Gastrocnemius medialis (tissue), 4 donors: Measurements from ENCODE around the gene NTMT1. TPM values are rescaled to one million over a fixed set of nuclear protein-coding genes. Genes with fewer than 3 reads are reported as not detected.

Experiments used
- ATAC-seq, 2 donors: fragments of 150-250 bp; one replicate each; pipeline ENCODE4 v1.9.1; 2016
- DNase-seq, 2 donors: peaks; one replicate each; pipeline ENCODE4 v3.0.0-alpha.2; 2019
- H3K27ac ChIP-seq, 4 donors: fragments of 200-600 bp; sonication (generic); 1 replicate in 1 of 4; 2 replicates in 3 of 4; pipeline ENCODE4 v1.5.1; 2016 to 2018; ENCODE audit warnings: mild to moderate bottlenecking in 2 of 4, moderate library complexity in 1 of 4
- H3K27me3 ChIP-seq, 3 donors: fragments of 200-600 bp; sonication (generic) in 2 of 3; 1 replicate in 1 of 3; 2 replicates in 2 of 3; pipeline versions ENCODE4 v1.5.1 to v1.6.0; 2016 to 2019; ENCODE audit warnings: mild to moderate bottlenecking in 1 of 3, moderate library complexity in 1 of 3
- H3K36me3 ChIP-seq, 2 donors: fragments of 200-600 bp; sonication (generic) in 1 of 2; one replicate each; pipeline ENCODE4 v1.5.1; 2017 to 2018
- H3K4me1 ChIP-seq, 2 donors: fragments of 200-600 bp; sonication (generic) in 1 of 2; one replicate each; pipeline ENCODE4 v1.5.1; 2016 to 2017; ENCODE audit warnings: mild to moderate bottlenecking in 2 of 2
- H3K4me3 ChIP-seq, 4 donors: fragments of 200-600 bp; sonication (generic) in 3 of 4; 1 replicate in 1 of 4; 2 replicates in 3 of 4; pipeline ENCODE4 v1.5.1; 2016 to 2019; ENCODE audit warnings: mild to moderate bottlenecking in 2 of 4
- H3K9me3 ChIP-seq, 3 donors: fragments of 200-600 bp; sonication (generic) in 2 of 3; 1 replicate in 1 of 3; 2 replicates in 2 of 3; pipeline ENCODE4 v1.5.1; 2016 to 2019
- CTCF ChIP-seq, 5 experiments: fragments of 450-650 bp in 3 of 5; fragments of 200-600 bp in 2 of 5; sonication (generic) in 2 of 5; IDR thresholded peaks in 4 of 5; conservative IDR thresholded peaks in 1 of 5; 1 replicate in 4 of 5; 2 replicates in 1 of 5; pipeline ENCODE4 v1.5.1; 2016 to 2019; ENCODE audit warnings: antibody characterized with exemption in 5 of 5, mild to moderate bottlenecking in 3 of 5, moderate library complexity in 3 of 5
- POLR2A ChIP-seq, 2 donors: fragments of 450-650 bp; IDR thresholded peaks; one replicate each; pipeline ENCODE4 v1.6.1; 2017; ENCODE audit warnings: antibody characterized with exemption in 2 of 2, mild to moderate bottlenecking in 2 of 2, moderate library complexity in 2 of 2
- in situ Hi-C, 4 donors: fragments of 200-750 bp; cut with MboI; loops; one replicate each; pipeline versions ENCODE4 v1.15.0 to v1.8.0; 2017; ENCODE audit warnings: low sequenced_read_pairs in 4 of 4
- intact Hi-C: fragments of 100-400 bp; cut with DNase I; formaldehyde crosslinking; loops from one replicate; pipeline ENCODE4 v1.15.1; 2023; ENCODE audit warnings: low total_unique reads
- total RNA-seq, 4 donors: library from RNA; depleted of rRNA; stranded (reverse); fragments of >200 nt; gene quantifications; one replicate each; pipeline versions ENCODE4 v1.1.0 to v1.2.3, GENCODE V29; 2016

The NTMT1 gene
- total RNA-seq, 4 donors from 2014 or later, result 37.8 to 82.1 (median 48.1) TPM

GRCh38 chr9:129677456-129677855, 51.5 kb downstream of the NTMT1 start:
- DNase-seq (no peak), ATAC-seq (no peak)
- Histone ChIP-seq H3K4me1 (no peaks in the 10 kb centered on the region), H3K4me3 (no peak overlapping the region), H3K9me3 (no peaks in the 10 kb centered on the region), H3K36me3 (no peaks in the 10 kb centered on the region), H3K27ac (peak overlapping the region in 3 of 4 donors; percentile 22 to 47 (median 25)), H3K27me3 (peaks cover 3 to 12% (median 8%) of the 10 kb centered on the region in 3 donors)
- no peak for TF ChIP-seq POLR2A (IDR thresholded peaks at IDR 0.05)
- no peak for TF ChIP-seq CTCF (IDR thresholded peaks at IDR 0.05 in 4 of 5, conservative IDR thresholded peaks at IDR 0.05 in 1 of 5)
- intact Hi-C loops (no loop called here), in situ Hi-C loops (no loop called here)

DNA sequence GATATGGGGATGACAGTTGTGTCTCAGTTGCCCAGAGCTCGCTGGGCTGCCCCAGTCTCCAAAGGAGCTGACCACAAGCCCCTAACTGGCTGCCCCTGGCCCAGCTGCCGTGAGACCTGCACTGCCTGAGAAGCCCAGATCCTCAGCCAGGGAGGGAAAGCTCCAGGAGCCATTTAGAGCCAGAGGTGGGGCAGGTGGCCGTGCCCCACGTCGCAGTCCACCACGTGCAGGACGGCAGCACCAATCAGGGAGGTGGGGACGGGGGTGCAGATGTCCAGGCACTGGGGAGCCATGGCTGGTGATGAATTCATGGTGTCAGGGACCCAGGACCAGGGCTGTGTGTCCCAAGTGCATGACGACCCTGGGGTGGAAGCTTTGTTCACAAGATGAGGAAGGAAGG, 52.9 kb downstream of the NTMT1 start:
- intact Hi-C loops, result no loop called here
- Histone ChIP-seq H3K27ac (no peak overlapping the region), H3K4me1 (no peaks in the 10 kb centered on the region), H3K9me3 (no peaks in the 10 kb centered on the region), H3K27me3 (peaks cover 3 to 12% (median 8%) of the 10 kb centered on the region in 3 donors), H3K4me3 (no peak overlapping the region), H3K36me3 (no peaks in the 10 kb centered on the region)
- TF ChIP-seq CTCF (IDR thresholded peaks at IDR 0.05 in 4 of 5, conservative IDR thresholded peaks at IDR 0.05 in 1 of 5), result no peak
- TF ChIP-seq POLR2A (IDR thresholded peaks at IDR 0.05), result no peak
- no peak for ATAC-seq
- in situ Hi-C loops, result no loop called here
- no peak for DNase-seq

GRCh38 chr9:129679537-129679936, 53.6 kb downstream of the NTMT1 start:
- Histone ChIP-seq H3K9me3 (no peaks in the 10 kb centered on the region), H3K27me3 (peaks cover 3 to 12% (median 8%) of the 10 kb centered on the region in 3 donors), H3K27ac (no peak overlapping the region), H3K4me1 (no peaks in the 10 kb centered on the region), H3K36me3 (no peaks in the 10 kb centered on the region), H3K4me3 (no peak overlapping the region)
- no peak for DNase-seq
- ATAC-seq, result no peak
- TF ChIP-seq POLR2A (IDR thresholded peaks at IDR 0.05), result no peak
- TF ChIP-seq CTCF (IDR thresholded peaks at IDR 0.05 in 4 of 5, conservative IDR thresholded peaks at IDR 0.05 in 1 of 5), result no peak
- intact Hi-C loops (no loop called here), in situ Hi-C loops (no loop called here)

DNA sequence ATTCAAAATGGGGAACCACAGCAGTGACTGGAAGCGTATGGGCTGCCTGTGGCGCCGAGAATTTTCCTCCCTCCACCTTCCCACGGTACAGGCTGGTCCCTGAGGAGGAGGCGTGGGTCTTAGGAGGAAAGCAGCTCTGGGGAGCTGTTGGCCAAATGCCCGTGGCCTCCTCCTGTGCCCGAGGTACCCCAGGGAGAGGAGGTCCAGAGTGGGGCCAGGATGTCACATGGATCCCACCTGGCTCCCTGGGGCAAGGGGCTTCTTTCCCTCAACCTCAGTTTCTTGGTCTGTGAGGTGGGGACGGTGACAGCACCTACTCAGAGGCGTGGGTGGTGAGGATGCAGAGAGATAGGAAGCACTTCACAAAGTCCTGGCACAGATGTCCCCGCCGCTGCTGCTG, 56.0 kb downstream of the NTMT1 start:
- H3K4me3 ChIP-seq, result no peak overlapping the region
- in situ Hi-C loops, result no loop called here
- TF ChIP-seq CTCF (IDR thresholded peaks at IDR 0.05 in 4 of 5, conservative IDR thresholded peaks at IDR 0.05 in 1 of 5) (no peak), POLR2A (IDR thresholded peaks at IDR 0.05) (no peak)
- ATAC-seq (no peak), DNase-seq (no peak)
- peaks cover 0 to 3% (median 0%) of the 10 kb centered on the region in 3 donors for H3K27me3 ChIP-seq
- H3K27ac ChIP-seq, result no peak overlapping the region
- H3K36me3 ChIP-seq, result no peaks in the 10 kb centered on the region
- H3K4me1 ChIP-seq, result no peaks in the 10 kb centered on the region
- intact Hi-C loops, result no loop called here
- no peaks in the 10 kb centered on the region for H3K9me3 ChIP-seq

GRCh38 chr9:129682381-129682780, 56.4 kb downstream of the NTMT1 start:
- no peaks in the 10 kb centered on the region for H3K9me3 ChIP-seq
- no peaks in the 10 kb centered on the region for H3K36me3 ChIP-seq
- H3K4me1 ChIP-seq, result no peaks in the 10 kb centered on the region
- ATAC-seq (no peak), DNase-seq (no peak)
- H3K4me3 ChIP-seq, result no peak overlapping the region
- TF ChIP-seq CTCF (IDR thresholded peaks at IDR 0.05 in 4 of 5, conservative IDR thresholded peaks at IDR 0.05 in 1 of 5) (no peak), POLR2A (IDR thresholded peaks at IDR 0.05) (no peak)
- no peak overlapping the region for H3K27ac ChIP-seq
- in situ Hi-C loops (no loop called here), intact Hi-C loops (no loop called here)
- peaks cover 0 to 3% (median 0%) of the 10 kb centered on the region in 3 donors for H3K27me3 ChIP-seq
